CD4-positive, alpha-beta T cell treated with Interleukin-1 beta for 1 hour (primary cell): ENCODE results near the gene ENPEP.
"Not testable (repeated sequence)": the region's sequence is repeated elsewhere in the genome, so short reads cannot be mapped to it uniquely, and the experiment has no call there.

Experiments
- DNase-seq, 2 donors: peaks; one replicate each; pipeline ENCODE4 v3.0.0-alpha.2; 2020 to 2022

Gene ENPEP, protein sequence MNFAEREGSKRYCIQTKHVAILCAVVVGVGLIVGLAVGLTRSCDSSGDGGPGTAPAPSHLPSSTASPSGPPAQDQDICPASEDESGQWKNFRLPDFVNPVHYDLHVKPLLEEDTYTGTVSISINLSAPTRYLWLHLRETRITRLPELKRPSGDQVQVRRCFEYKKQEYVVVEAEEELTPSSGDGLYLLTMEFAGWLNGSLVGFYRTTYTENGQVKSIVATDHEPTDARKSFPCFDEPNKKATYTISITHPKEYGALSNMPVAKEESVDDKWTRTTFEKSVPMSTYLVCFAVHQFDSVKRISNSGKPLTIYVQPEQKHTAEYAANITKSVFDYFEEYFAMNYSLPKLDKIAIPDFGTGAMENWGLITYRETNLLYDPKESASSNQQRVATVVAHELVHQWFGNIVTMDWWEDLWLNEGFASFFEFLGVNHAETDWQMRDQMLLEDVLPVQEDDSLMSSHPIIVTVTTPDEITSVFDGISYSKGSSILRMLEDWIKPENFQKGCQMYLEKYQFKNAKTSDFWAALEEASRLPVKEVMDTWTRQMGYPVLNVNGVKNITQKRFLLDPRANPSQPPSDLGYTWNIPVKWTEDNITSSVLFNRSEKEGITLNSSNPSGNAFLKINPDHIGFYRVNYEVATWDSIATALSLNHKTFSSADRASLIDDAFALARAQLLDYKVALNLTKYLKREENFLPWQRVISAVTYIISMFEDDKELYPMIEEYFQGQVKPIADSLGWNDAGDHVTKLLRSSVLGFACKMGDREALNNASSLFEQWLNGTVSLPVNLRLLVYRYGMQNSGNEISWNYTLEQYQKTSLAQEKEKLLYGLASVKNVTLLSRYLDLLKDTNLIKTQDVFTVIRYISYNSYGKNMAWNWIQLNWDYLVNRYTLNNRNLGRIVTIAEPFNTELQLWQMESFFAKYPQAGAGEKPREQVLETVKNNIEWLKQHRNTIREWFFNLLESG

DNA sequence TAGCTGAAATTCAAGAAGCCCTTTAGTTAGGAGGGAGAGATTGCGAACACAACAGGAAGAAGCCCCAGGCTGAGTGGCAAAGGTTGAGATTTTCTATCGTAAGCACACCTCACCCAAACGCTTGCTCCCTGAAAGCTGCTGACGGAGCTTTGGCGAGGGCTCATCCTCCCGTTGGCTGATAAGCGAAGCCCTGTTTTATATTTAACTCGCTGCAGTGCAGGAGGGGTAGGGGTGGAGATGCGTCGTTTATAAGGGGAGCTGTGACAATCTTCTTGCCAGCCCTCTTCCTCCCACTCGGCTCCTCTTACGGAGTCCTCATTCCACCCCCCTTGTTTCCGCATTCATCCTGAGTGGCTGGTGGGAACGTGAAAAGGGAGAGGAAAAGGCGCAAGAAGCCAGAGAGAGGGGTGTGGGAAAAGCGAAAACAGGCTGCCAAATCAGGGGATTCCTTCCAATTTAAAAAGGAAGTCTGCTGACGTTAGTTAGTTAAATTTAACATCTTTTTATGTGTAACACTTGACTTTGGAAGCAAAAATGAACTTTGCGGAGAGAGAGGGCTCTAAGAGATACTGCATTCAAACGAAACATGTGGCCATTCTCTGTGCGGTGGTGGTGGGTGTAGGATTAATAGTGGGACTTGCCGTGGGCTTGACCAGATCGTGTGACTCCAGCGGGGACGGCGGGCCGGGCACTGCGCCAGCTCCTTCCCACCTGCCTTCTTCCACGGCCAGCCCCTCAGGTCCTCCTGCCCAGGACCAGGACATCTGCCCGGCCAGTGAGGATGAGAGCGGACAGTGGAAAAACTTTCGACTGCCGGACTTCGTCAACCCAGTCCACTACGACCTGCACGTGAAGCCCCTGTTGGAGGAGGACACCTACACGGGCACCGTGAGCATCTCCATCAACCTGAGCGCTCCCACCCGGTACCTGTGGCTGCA lies at the start of gene ENPEP:
TSS of gene ENPEP (plus strand) at position 275 of the 938 bp plus-strand sequence. CDS start at position 535, 260 bp downstream.
- no peak for DNase-seq

DNA sequence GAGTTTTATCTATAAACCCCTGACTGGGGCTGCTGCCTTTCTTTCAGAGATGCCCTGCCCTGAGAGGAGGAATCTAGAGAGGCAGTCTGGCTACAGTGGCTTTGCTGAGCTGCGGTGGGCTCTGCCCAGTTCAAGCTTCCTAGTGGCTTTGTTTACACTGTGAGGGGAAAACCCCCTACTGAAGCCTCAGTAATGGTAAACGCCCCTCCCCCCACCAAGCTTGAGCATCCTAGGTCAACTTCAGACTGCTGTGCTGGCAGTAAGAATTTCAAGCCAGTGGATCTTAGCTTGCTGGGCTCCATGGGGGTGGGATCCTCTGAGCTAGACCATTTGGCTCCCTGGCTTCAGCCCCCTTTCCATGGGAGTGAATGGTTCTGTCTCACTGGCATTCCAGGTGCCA lies 44.1 kb upstream of the ENPEP start:
- not testable (repeated sequence) for DNase-seq

DNA sequence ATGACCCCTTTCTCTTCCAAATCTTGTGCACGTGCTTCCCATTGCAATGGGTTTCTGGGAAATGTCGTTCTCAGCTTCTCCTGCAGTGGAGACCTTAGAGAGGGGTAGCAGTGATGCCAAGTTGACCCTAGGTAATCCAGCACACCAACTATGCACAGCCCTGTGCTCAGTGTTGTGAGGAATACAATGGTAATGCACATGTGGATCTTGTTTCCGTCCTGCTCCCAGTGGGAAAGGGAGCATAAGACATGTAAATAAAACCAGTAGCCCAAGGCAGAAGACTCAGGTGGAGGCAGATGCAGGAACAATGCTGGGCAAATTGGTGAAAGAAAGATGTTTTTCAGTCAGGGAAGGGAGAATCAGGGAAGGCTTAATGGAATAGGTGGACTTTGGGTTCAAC lies 38.7 kb upstream of the ENPEP start:
- not testable (repeated sequence) for DNase-seq

DNA sequence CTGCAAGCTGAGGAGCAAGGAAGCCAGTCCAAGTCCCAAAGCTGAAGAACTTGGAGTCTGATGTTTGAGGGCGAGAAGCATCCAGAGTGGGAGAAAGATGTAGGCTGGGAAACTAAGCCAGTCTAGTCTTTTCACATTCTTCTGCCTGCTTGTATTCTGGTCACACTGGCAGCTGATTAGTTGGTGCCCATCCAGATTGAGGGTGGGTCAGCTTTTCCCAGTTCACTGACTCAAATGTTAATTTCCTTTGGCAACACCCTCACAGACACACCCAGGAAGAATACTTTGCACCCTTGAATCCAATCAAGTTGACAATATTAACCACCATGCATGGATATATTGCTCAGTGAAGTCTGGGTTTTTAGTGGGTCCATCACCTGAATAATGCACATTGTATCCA lies 36.7 kb upstream of the ENPEP start:
- not testable (repeated sequence) for DNase-seq

DNA sequence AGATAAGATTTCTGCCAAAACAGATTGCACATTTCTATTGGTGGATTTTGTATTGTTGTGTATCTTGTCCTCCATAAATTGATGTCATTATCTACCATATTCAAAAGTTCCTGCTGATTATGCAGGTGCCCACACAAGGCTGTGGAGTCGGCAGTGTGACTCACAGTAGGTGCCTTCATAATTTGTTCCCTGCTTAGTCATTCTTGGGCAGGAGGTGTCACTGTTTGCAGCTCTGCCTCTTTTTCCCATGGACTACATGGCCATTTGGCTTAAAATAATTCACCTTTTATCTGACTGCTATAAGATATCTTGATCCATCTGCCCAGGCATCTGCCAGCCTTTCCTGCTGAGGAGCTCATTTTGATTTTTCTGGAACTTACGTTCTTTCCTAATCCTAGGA lies 33.6 kb upstream of the ENPEP start:
- no peak for DNase-seq

DNA sequence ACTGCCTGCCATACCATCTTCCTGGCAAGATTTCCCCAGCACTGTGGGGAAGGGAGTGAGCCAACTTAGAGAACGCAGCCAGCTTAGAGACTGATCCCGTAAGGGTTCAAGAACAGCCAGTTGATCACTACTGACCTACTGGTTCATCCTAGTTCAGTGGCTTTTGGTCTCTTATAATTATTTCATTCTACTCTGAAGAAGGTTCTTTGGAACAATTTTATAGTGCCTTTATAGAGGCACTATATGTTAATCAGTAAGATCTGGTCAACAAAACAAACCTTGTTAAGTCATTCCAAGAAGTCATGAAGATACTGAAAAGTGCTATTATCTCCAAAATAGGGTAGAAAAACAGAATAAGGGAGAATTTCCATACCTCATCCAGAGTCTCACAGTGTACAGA lies 33.2 kb upstream of the ENPEP start:
- no peak for DNase-seq

DNA sequence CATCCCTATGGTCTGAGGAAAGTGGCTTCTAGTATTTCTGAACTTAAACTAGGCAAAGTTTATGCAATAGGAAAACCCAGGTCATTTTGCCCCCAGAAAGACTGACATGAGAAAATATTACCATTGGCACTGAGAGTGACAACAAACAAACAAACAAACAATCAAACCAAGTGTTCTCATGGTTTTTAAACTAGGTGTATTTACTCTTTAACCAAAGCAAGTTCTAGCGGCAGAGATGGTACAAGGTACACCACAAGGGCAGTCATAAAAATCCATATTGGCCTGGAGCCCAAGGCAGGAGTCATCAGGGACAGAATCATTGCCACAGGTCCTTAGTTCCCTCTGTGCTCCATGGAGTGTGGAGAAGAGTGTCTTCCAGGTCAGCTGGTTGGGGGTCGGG lies 26.0 kb upstream of the ENPEP start:
- DNase-seq, result no peak

DNA sequence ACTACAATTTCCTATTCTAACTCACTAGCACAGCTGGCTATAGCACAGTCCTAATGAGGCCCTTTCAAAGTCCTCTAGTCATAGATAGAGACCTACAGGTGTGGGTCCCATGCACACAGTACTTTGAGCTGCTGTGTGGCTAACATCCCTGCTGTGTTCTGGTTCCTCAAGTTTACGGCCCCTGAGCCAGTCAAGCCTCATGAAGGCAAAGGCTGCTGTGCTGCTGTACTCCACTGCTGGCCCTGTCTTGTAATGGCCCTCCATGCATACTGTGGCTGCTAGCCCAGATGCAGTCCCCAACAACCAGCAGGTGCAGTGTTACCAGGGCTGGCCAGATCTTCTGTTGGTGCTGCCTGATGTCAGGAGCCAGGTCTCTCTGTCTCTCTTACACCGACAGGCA lies 23.4 kb upstream of the ENPEP start:
- no peak for DNase-seq

DNA sequence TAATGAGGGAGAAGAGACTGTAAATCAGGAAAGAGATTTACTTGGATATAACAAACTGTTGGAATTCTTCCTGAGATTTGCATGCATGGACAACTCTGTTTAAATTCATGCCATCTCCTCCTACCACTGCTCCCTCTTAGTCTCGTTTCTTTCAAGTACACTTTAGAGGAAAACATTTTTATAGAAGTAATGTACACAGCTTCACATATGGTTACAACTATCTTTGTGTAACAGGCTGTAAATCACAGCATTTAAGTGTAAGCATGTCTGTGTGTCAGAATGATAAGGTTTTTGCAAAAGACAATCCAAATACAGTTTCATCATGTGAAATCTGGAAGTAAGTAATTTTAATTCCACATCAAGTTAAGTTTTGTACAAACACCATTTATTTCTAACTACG lies 21.5 kb upstream of the ENPEP start:
- DNase-seq, result no peak

DNA sequence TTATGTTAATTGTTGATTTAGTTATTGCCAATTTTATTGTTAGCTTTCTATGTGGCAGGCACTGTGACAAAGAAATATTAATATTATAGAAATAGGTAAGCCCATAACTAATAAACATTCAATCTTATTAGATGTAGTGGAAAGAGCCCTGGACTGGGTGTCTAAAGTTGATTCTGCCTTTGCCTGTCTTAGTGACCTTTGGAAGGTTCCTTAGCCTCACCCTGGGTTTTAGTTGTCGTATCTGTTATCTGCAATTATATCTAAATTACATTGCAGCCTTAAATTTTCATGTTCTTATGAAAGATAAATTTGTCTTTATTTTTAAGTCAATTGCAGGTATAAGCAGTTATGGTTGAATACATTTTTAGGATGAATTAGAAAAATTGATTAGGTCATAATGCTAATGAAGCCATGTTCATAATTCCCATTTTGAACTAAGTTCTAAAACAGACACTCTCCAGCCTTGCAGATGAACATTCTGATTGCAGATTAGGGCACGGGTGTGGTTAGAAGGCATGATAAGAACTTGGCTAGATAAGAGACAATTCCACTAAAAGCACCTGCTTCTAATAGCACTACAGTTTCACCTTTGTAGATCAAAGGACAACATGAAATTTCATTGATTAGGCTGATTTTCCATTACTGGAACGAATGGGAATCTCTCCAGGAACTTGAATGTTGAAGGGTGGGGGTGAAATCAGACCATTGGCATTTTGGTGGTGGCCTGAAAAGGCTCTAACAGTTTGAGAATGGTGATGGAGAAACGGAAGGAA lies 17.3 kb upstream of the ENPEP start:
- no peak for DNase-seq

DNA sequence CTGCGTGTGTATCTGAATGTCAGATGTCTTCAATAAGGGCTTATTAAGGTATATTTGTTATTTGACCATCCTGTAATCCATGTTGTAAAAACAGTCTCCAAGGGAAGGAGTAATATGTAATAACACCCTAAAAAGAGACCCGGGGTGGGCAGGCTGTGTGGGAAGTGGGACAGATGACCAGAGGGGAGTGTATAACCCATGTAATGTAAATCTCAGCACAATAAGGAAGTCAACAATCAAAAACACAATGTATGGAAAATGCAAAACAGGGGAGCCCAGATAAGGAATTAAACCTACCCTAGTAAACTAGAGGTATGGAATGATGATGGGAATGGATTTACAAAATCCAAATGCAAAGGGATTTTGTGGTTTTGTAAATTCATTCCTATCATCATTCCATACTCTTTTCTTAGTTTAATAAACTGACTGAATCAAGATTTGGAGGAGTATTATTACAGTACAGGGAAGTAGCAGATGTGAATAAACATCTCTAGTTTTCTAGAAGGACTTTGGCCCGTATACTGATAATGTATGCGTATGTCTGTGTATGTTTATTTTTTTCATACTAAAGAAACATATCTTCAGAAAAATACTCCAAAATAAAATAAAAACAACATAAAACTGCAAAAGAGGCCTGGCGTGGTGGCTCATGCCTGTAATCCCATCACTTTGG lies 15.7 kb upstream of the ENPEP start:
- no peak for DNase-seq

DNA sequence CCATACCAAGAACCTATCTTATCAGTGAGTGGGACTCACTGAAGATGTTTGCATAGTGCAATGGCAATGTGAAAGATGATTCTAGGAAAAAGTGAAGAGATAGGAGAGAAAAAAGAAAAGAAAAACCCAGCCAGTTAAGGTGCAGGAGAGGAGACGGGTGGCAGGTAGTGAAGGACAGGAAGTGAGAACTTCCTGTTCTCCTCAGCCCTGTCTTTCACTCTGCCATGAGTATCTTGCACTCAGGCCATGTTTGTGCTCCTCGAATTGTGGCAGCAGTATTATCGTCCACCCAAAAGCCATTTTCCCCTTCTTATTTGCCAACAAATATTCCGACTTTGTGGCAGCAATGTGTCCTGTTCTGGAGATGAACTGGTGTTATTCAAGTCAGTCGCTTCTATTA lies 8.6 kb upstream of the ENPEP start:
- DNase-seq, result no peak

DNA sequence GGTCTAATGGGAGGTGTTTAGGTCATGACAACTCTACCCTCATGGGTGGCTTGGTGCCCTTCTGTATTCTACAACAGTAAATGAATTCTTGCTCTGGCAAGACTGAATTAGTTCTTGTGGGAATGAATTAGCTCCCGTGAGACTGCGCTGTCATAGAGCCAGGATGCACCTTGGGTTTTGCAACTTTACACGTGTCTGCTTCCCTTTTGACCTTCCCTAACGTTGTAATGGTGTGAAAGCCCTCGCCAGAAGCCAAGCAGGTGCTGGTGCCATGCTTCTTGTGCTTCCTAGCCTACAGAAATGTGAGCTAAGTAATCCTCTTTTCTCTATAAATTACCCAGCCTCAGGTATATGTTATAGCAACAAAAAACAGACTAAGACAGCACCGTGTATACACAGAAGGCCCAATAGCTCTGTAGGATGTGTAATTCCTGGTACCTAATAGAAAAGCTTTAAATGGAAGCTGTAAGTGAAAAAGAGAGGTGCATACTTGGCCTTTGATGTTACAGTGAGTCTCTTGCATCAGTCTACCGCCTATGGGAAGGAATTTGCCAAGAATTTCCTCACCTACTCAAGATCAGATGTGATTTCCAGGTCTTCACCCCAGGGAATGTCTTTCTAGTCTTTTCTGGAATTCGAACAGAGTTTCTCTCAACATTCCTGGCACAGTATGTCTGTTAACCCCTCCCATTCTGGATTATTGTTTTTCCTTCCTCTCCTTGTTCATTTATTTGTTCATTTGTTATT lies 3.2 kb upstream of the ENPEP start:
- no peak for DNase-seq

DNA sequence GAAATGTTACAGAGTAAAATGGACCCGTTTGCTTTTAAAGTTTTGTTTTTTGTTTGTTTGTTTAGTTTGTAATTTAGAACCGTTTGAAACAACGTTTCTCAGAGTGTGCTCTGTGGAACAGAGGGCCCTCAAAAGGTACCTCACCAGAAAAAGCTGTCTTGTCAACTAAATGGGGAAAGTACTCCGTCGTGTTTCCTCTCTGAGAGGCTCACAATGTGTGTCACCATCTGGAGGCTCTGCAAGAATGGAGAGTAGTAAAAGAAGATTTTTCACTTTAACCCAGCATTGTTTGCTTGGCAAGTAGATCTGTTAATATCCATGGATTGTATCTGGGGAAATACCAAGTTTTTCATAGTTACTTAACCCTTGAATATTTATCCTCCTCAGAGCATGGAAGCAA lies 1.5 kb upstream of the ENPEP start:
- DNase-seq, result no peak

DNA sequence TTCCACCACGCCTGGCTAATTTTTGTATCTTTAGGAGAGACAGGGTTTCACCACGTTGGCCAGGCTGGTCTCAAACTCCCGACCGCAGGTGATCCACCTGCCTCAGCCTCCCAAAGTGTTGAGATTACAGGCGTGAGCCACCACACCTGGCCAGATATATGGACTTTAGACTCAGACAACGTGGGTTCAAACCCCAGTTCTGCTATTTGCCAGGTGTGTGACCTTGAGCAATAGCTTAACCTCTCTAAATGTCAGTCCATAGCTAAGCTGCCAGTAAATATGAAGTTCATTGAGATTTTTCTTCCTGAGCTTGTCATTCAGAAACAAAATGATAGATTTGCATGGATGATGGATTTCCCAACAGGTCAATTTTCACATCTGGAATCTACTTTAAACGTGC lies 875 bp upstream of the ENPEP start:
- not testable (repeated sequence) for DNase-seq

DNA sequence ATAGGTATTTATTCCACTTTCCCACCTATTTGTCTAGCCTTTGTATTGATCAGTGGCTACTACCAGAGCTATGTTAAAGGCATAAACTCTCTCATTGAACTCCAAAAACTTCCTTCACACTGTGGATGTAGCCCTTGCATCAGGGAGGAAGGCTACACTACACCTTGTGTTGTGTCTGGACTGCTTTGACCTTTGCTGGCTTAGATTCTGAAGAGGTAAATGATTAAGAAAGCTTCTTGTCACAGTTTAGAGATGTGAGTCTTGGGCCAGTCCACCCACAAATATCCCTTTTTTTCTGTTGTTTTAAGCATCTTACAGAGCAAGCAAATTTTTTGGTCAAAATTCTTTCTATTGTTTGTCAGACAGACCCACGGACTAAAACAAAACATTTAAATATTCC lies 1.9 kb downstream of the ENPEP start:
- DNase-seq, result no peak

DNA sequence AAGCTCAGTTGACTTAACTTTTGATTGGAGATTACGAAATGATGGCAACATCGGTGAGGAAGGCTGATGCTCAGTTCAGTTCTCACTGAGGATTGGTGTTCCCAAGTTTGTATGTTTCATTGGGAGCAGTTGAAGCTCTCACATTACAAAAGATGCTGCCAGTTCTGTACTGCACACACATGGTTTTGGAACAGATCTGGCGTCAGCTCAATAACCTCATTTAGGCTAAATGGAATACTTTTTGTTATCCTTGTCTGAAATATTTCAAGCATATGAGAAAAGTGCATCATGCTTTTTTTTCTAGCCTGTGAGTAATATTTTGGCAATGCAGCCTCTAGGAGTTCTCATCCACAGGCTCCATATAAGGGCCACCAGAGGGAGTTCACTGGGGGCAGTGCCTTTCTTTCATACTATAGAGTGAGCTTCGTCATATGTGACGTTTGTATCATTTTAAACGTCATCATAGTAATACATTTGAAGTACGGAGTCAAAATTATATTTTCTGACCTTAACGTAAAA lies 4.1 kb downstream of the ENPEP start:
- DNase-seq, result no peak

DNA sequence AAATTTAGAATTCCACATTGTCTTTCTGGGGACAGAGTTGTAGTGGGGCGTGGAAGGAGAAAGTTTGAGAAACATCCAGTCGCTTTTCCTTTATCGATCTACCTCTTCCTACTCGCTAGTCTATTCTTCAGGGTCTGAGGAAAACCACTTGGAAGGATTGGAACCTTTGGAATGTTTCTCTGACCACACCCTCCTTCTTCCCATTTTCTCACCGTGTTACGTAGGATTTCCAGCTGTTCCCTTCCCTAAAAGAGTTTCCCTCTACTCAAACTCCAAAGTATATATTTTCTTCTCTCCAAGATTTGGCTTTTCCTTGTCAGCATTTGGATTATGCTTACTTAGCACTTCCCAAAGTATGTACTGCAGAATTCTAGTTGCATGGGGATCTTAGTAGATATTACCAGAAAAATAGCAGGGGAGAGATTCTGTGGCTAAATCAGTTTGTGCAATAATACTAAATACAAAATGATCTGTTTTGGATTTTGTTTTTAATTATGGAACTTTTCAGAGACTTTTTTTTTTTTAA lies 4.9 kb downstream of the ENPEP start:
- no peak for DNase-seq

DNA sequence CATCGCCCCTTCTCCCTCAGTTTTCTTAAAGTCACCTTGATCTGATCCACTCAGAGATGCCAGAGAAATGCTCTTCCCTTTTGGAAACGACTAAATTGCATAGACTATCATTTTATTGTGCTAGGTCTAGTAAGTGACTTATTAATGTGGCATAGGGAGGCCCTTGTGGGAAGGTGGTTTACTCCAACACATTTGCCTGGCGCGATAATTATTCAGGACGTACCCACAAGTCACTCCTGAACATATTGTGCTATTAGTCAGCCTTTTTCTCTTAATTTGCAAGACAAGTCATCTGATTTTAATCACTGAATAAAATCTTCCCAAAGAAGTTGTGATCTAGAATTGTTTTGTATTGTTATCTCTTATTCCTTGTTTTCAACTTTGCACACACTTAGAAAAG lies 7.6 kb downstream of the ENPEP start:
- DNase-seq, result no peak

DNA sequence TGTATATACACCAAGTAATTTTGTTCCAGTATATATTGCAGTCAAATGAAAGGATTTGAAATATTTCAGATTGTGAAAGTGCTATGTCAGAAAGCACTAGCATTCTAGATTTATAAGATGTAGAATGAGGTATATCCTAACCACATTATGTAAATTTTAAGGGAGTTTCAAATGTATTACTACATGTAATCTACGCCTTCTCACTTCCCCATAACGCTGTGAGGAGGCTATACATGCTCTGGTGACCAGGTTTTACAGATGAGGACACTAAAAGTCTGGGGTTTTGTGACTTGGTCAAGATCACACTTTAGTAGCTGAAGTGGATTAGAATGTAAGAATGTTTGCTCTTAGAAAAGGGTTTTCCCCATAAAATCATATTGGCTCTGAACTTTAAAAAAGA lies 8.1 kb downstream of the ENPEP start:
- DNase-seq, result no peak
